GM23338 (cell line): Measurements from ENCODE around the gene RPTOR. TPM values are rescaled to one million over a fixed set of nuclear protein-coding genes. Genes with fewer than 3 reads are reported as not detected.
"Not testable (repeated sequence)": the region's sequence is repeated elsewhere in the genome, so short reads cannot be mapped to it uniquely, and the experiment has no call there.

Experiments used
- ATAC-seq: fragments of 200-7000 bp; cut with Tn5 transposase; 3 replicates; pipeline ENCODE4 v1.9.1; 2020
- DNase-seq: peaks from one replicate; pipeline ENCODE4 v3.0.0-alpha.2; 2015; ENCODE audit warnings: low spot score
- H2AFZ ChIP-seq: fragments of 200-600 bp; sonication (generic); 2 replicates; pipeline ENCODE4 v1.8.0; 2016; ENCODE audit warnings: antibody characterized with exemption, mild to moderate bottlenecking, moderate library complexity
- H3F3A ChIP-seq: fragments of 200-600 bp; sonication (generic); replicated peaks from 2 replicates; pipeline ENCODE4 v1.8.0; 2017; ENCODE audit warnings: antibody characterized with exemption, mixed run types, low read depth
- H3K27ac ChIP-seq: fragments of 200-600 bp; sonication (generic); 2 replicates; pipeline ENCODE4 v1.6.1; 2016; ENCODE audit warnings: low read depth
- H3K27me3 ChIP-seq: fragments of 200-600 bp; sonication (generic); 2 replicates; pipeline ENCODE4 v1.8.0; 2016; ENCODE audit warnings: mild to moderate bottlenecking, mixed run types, moderate library complexity; ENCODE audit not compliant: insufficient read depth
- H3K36me3 ChIP-seq: fragments of 200-600 bp; sonication (generic); 2 replicates; pipeline ENCODE4 v1.8.0; 2016; ENCODE audit warnings: mild to moderate bottlenecking; ENCODE audit not compliant: insufficient read depth
- H3K4me1 ChIP-seq: fragments of 200-600 bp; sonication (generic); 2 replicates; pipeline ENCODE4 v1.8.0; 2016; ENCODE audit warnings: mild to moderate bottlenecking, moderate library complexity; ENCODE audit not compliant: insufficient read depth
- H3K4me2 ChIP-seq: fragments of 200-600 bp; sonication (generic); 2 replicates; pipeline ENCODE4 v1.7.1; 2017; ENCODE audit warnings: mixed run types
- H3K4me3 ChIP-seq: fragments of 200-600 bp; sonication (generic); 2 replicates; pipeline ENCODE4 v1.6.1; 2016; ENCODE audit warnings: mixed run types
- H3K79me2 ChIP-seq: fragments of 200-600 bp; sonication (generic); replicated peaks from 2 replicates; pipeline ENCODE4 v1.8.0; 2017; ENCODE audit warnings: mild to moderate bottlenecking; ENCODE audit not compliant: insufficient read depth
- H3K9me2 ChIP-seq: fragments of 200-600 bp; sonication (generic); 2 replicates; pipeline ENCODE4 v1.8.0; 2017; ENCODE audit not compliant: insufficient read depth
- H4K20me1 ChIP-seq: fragments of 200-600 bp; sonication (generic); replicated peaks from 2 replicates; pipeline ENCODE4 v1.8.0; 2017; ENCODE audit warnings: mild to moderate bottlenecking; ENCODE audit not compliant: insufficient read depth
- H3K27ac Mint-ChIP-seq: 2 replicates; pipeline ENCODE4 v1.8.0; 2020; ENCODE audit warnings: inconsistent platforms, mild to moderate bottlenecking, moderate library complexity, mixed read lengths
- H3K27me3 Mint-ChIP-seq: 3 replicates; pipeline ENCODE4 v1.8.0; 2022; ENCODE audit warnings: low read depth, mild to moderate bottlenecking, moderate library complexity, mixed read lengths, inconsistent platforms; ENCODE audit not compliant: insufficient read depth, poor library complexity
- H3K36me3 Mint-ChIP-seq: 3 replicates; pipeline ENCODE4 v1.8.0; 2021; ENCODE audit warnings: low read depth, mild to moderate bottlenecking, inconsistent platforms, moderate library complexity, mixed read lengths
- H3K4me1 Mint-ChIP-seq: 3 replicates; pipeline ENCODE4 v1.8.0; 2020; ENCODE audit warnings: mild to moderate bottlenecking, inconsistent platforms, mixed read lengths
- H3K4me3 Mint-ChIP-seq: 3 replicates; pipeline ENCODE4 v1.8.0; 2021; ENCODE audit warnings: moderate library complexity, mild to moderate bottlenecking, inconsistent platforms, mixed read lengths
- H3K9me3 Mint-ChIP-seq: 3 replicates; pipeline ENCODE4 v1.8.0; 2020; ENCODE audit warnings: moderate library complexity, mild to moderate bottlenecking, inconsistent platforms, mixed read lengths
- CREB1 ChIP-seq: fragments of 250-450 bp; sonication (Bioruptor Pico); IDR thresholded peaks from 2 replicates; pipeline ENCODE4 v1.5.0; 2020; ENCODE audit warnings: low read depth, mild to moderate bottlenecking, moderate library complexity
- ETS1 ChIP-seq: IDR thresholded peaks from 2 replicates; pipeline ENCODE4 v1.6.1; 2016; ENCODE audit warnings: antibody characterized with exemption
- EZH2 ChIP-seq: fragments of 200-600 bp; sonication (generic); IDR thresholded peaks from one replicate; pipeline ENCODE4 v1.8.0; 2017; ENCODE audit warnings: antibody characterized with exemption, mild to moderate bottlenecking, low read depth; ENCODE audit not compliant: unreplicated experiment
- EZH2phosphoT487 ChIP-seq: fragments of 200-600 bp; sonication (generic); IDR thresholded peaks from one replicate; pipeline ENCODE4 v1.8.1; 2018; ENCODE audit warnings: antibody characterized with exemption; ENCODE audit not compliant: unreplicated experiment
- JUNB ChIP-seq: IDR thresholded peaks from one replicate; pipeline ENCODE4 v1.6.1; 2016; ENCODE audit warnings: antibody characterized with exemption; ENCODE audit not compliant: unreplicated experiment
- NANOG ChIP-seq: IDR thresholded peaks from 2 replicates; pipeline ENCODE4 v1.6.1; 2016; ENCODE audit warnings: antibody characterized with exemption, borderline replicate concordance
- POLR2AphosphoS5 ChIP-seq: IDR thresholded peaks from 2 replicates; pipeline ENCODE4 v1.6.1; 2016; ENCODE audit warnings: antibody characterized with exemption, low read depth
- STAT1 ChIP-seq: IDR thresholded peaks from one replicate; pipeline ENCODE4 v1.6.1; 2016; ENCODE audit warnings: antibody characterized with exemption; ENCODE audit not compliant: unreplicated experiment
- ZNF114 ChIP-seq: fragments of 250-450 bp; sonication (Bioruptor Pico); IDR thresholded peaks from 2 replicates; pipeline ENCODE4 v1.5.0; 2020; ENCODE audit warnings: mild to moderate bottlenecking, moderate library complexity
- ZNF331 ChIP-seq: fragments of 250-450 bp; sonication (Bioruptor Pico); IDR thresholded peaks from 2 replicates; pipeline ENCODE4 v1.5.0; 2020; ENCODE audit warnings: low read depth, mild to moderate bottlenecking, moderate library complexity
- polyA plus RNA-seq: library from polyadenylated mRNA; unstranded; fragments of >200 nt; fragmentation: Nextera tagmentation; extraction: Ambion mirVana; gene quantifications from 2 replicates; pipeline ENCODE4 v1.2.1, GENCODE V29; 2016
- total RNA-seq: library from RNA; depleted of rRNA; stranded (reverse); fragments of >200 nt; shearing (Covaris generic); gene quantifications from 2 replicates; pipeline ENCODE4 v1.2.3, GENCODE V29; 2014
- TF ChIP-seq, protein P1 (sequence below), 2 experiments: fragments of 200-600 bp in 1 of 2; sonication (generic) in 1 of 2; conservative IDR thresholded peaks; 2 replicates each; pipeline versions ENCODE4 v1.5.1 to v1.6.1; 2016 to 2017; ENCODE audit warnings: antibody characterized with exemption in 2 of 2, low read depth in 2 of 2, mild to moderate bottlenecking in 2 of 2, moderate library complexity in 1 of 2
- TF ChIP-seq, protein P2 (sequence below): IDR thresholded peaks from one replicate; pipeline ENCODE4 v1.6.1; 2018; ENCODE audit warnings: antibody characterized with exemption; ENCODE audit not compliant: unreplicated experiment

Gene RPTOR
- total and polyA plus RNA-seq, 2 experiments from 2014 or later: 9.5 to 38.0 TPM

GRCh38 chr17:80876456-80876949 is 331.9 kb downstream of the RPTOR start:
- not testable (repeated sequence) for H3K9me2 ChIP-seq, H4K20me1 ChIP-seq, H3K27ac ChIP-seq, H3K36me3 ChIP-seq, DNase-seq, H2AFZ ChIP-seq, H3K4me3 ChIP-seq, H3K9me3 Mint-ChIP-seq, H3K4me3 Mint-ChIP-seq, H3K4me2 ChIP-seq, H3K27ac Mint-ChIP-seq, H3K27me3 ChIP-seq, H3F3A ChIP-seq, ATAC-seq, H3K79me2 ChIP-seq
- H3K27me3 Mint-ChIP-seq: peaks cover 23% of the 10 kb centered on the region
- H3K4me1 ChIP-seq: peaks cover 12% of the 10 kb centered on the region
- H3K4me1 Mint-ChIP-seq: peaks cover 49% of the 10 kb centered on the region
- H3K36me3 Mint-ChIP-seq: peaks cover 11% of the 10 kb centered on the region; the same call in 2 of the 3 replicates

DNA sequence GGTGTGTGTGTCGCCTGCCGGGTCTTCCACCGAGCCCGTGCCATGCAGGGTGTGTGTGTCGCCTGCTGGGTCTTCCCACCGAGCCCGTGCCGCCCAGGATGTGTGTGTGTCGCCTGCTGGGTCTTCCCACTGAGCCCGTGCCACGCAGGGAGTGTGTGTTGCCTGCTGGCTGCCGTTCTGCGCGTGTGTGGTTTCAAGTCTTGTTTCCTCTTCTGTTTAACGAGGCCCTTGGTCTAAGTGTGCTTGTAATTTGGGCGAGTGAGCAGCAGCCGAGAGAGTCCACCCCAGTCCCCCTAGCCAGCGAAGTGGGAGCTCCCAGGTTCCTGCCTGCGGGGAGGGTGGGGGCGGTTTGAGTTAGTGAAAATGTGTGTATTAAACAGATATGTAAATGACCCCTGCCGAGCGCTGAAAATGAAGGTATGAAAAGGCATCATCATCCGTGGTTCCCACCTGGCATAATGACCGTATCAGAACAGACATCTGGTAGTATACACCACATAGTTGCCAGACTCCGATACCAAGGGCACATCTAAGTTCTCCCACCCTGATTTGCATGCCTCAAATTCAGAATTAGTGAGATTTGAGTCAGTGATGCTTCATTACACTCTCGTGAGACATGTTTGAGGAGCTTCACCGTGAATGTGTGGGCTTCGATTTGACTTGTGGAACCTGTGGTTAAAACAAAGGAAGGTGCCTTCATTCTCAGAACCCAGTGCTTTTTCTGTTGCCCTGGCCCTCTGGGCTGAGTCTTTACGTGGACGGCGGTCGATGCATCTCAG is 332.5 kb downstream of the RPTOR start:
- no peaks in the 10 kb centered on the region for H3K9me2 ChIP-seq
- no peaks in the 10 kb centered on the region for H4K20me1 ChIP-seq
- no peak overlapping the region for H3K4me3 ChIP-seq
- H3K79me2 ChIP-seq: no peaks in the 10 kb centered on the region
- no peaks in the 10 kb centered on the region for H3K27me3 ChIP-seq
- DNase-seq (no peak), ATAC-seq (no peak)
- H3K27ac Mint-ChIP-seq: peak overlapping the region; percentile 67; the same call in 1 of the 2 replicates
- peaks cover 11% of the 10 kb centered on the region for H3K36me3 ChIP-seq
- H2AFZ ChIP-seq: no peak overlapping the region
- H3F3A ChIP-seq: no peaks in the 10 kb centered on the region
- H3K27ac ChIP-seq: no peak overlapping the region
- no peaks in the 10 kb centered on the region for H3K9me3 Mint-ChIP-seq
- H3K4me1 ChIP-seq: peaks cover 12% of the 10 kb centered on the region
- peaks cover 24% of the 10 kb centered on the region for H3K27me3 Mint-ChIP-seq
- H3K4me1 Mint-ChIP-seq: peaks cover 46% of the 10 kb centered on the region
- H3K36me3 Mint-ChIP-seq: peaks cover 11% of the 10 kb centered on the region; the same call in 2 of the 3 replicates
- H3K4me3 Mint-ChIP-seq: no peak overlapping the region
- no peak overlapping the region for H3K4me2 ChIP-seq
- no peak for TF ChIP-seq POLR2AphosphoS5
- TF ChIP-seq ZNF331 (CRISPR knock-in tag): no peak
- TF ChIP-seq, protein P1, sequence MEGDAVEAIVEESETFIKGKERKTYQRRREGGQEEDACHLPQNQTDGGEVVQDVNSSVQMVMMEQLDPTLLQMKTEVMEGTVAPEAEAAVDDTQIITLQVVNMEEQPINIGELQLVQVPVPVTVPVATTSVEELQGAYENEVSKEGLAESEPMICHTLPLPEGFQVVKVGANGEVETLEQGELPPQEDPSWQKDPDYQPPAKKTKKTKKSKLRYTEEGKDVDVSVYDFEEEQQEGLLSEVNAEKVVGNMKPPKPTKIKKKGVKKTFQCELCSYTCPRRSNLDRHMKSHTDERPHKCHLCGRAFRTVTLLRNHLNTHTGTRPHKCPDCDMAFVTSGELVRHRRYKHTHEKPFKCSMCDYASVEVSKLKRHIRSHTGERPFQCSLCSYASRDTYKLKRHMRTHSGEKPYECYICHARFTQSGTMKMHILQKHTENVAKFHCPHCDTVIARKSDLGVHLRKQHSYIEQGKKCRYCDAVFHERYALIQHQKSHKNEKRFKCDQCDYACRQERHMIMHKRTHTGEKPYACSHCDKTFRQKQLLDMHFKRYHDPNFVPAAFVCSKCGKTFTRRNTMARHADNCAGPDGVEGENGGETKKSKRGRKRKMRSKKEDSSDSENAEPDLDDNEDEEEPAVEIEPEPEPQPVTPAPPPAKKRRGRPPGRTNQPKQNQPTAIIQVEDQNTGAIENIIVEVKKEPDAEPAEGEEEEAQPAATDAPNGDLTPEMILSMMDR (conservative IDR thresholded peaks at IDR 0.05; ENCODE audit: low read depth in 2 of 2): no peak
- no peak for TF ChIP-seq NANOG
- TF ChIP-seq STAT1: no peak
- TF ChIP-seq CREB1: no peak
- TF ChIP-seq, protein P2, sequence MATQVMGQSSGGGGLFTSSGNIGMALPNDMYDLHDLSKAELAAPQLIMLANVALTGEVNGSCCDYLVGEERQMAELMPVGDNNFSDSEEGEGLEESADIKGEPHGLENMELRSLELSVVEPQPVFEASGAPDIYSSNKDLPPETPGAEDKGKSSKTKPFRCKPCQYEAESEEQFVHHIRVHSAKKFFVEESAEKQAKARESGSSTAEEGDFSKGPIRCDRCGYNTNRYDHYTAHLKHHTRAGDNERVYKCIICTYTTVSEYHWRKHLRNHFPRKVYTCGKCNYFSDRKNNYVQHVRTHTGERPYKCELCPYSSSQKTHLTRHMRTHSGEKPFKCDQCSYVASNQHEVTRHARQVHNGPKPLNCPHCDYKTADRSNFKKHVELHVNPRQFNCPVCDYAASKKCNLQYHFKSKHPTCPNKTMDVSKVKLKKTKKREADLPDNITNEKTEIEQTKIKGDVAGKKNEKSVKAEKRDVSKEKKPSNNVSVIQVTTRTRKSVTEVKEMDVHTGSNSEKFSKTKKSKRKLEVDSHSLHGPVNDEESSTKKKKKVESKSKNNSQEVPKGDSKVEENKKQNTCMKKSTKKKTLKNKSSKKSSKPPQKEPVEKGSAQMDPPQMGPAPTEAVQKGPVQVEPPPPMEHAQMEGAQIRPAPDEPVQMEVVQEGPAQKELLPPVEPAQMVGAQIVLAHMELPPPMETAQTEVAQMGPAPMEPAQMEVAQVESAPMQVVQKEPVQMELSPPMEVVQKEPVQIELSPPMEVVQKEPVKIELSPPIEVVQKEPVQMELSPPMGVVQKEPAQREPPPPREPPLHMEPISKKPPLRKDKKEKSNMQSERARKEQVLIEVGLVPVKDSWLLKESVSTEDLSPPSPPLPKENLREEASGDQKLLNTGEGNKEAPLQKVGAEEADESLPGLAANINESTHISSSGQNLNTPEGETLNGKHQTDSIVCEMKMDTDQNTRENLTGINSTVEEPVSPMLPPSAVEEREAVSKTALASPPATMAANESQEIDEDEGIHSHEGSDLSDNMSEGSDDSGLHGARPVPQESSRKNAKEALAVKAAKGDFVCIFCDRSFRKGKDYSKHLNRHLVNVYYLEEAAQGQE: no peak
- TF ChIP-seq ETS1: no peak
- TF ChIP-seq JUNB: no peak
- TF ChIP-seq EZH2: no peak
- TF ChIP-seq EZH2phosphoT487: no peak
- no peak for TF ChIP-seq ZNF114 (CRISPR knock-in tag)
